ENCODE results near the gene KLHL30.

- TF ChIP-seq, protein P1, sequence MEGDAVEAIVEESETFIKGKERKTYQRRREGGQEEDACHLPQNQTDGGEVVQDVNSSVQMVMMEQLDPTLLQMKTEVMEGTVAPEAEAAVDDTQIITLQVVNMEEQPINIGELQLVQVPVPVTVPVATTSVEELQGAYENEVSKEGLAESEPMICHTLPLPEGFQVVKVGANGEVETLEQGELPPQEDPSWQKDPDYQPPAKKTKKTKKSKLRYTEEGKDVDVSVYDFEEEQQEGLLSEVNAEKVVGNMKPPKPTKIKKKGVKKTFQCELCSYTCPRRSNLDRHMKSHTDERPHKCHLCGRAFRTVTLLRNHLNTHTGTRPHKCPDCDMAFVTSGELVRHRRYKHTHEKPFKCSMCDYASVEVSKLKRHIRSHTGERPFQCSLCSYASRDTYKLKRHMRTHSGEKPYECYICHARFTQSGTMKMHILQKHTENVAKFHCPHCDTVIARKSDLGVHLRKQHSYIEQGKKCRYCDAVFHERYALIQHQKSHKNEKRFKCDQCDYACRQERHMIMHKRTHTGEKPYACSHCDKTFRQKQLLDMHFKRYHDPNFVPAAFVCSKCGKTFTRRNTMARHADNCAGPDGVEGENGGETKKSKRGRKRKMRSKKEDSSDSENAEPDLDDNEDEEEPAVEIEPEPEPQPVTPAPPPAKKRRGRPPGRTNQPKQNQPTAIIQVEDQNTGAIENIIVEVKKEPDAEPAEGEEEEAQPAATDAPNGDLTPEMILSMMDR (IDR thresholded peaks at IDR 0.05) = no peak
- TF ChIP-seq POLR2A (IDR thresholded peaks at IDR 0.05) = no peak
Measured at GRCh38 chr2:238130696-238131628, 7.5 kb upstream of the KLHL30 start.

Measured in esophagus squamous epithelium (tissue), 4 donors.